ENCODE results near the gene EMC10.

Gene EMC10

GRCh38 chr19:50434525-50434924 lies 41.8 kb upstream of the EMC10 start:
- no peak overlapping the region for H3K27ac ChIP-seq (ENCODE audit: extremely low read depth, low read depth, low read length)
- no peak overlapping the region for H3K4me3 ChIP-seq (ENCODE audit: low read depth, low read length)
- H3K9me3 ChIP-seq (ENCODE audit: control insufficient read depth, insufficient read depth, low read depth, low read length), result no peaks in the 10 kb centered on the region
- H3K36me3 ChIP-seq (ENCODE audit: control insufficient read depth in 2 of 2, insufficient read depth in 1 of 2, low read length in 2 of 2), result no peaks in the 10 kb centered on the region
- H3K4me1 ChIP-seq (ENCODE audit: control insufficient read depth, insufficient read depth, low read length), result peaks cover 11% of the 10 kb centered on the region
- POLR2A ChIA-PET, result no interaction called here
- CTCF ChIA-PET, result interaction anchor here (0.5 to 0.6 kb wide), 2 partner anchors 11 to 82 kb away, joined by 3 to 5 read pairs; no protein-coding TSS in a partner anchor
- TF ChIP-seq ZIC2 (tag by site-specific recombination; IDR thresholded peaks at IDR 0.05) (peak; percentile 92), GLIS1 (tag by site-specific recombination; IDR thresholded peaks at IDR 0.05) (peak; percentile 90), ZNF658 (tag by site-specific recombination; IDR thresholded peaks at IDR 0.05) (no peak), KLF1 (tag by site-specific recombination; IDR thresholded peaks at IDR 0.05) (peak; percentile 93), PATZ1 (tag by site-specific recombination; IDR thresholded peaks at IDR 0.05) (peak; percentile 46; the same call in 1 of the 2 replicates), GLIS2 (tag by site-specific recombination; IDR thresholded peaks at IDR 0.05) (peak; percentile 65), ZNF335 (tag by site-specific recombination; conservative IDR thresholded peaks at IDR 0.05) (peak; percentile 78), ZNF26 (tag by site-specific recombination; IDR thresholded peaks at IDR 0.05) (no peak), HOXD13 (CRISPR knock-in tag; IDR thresholded peaks at IDR 0.05; ENCODE audit: borderline replicate concordance) (no peak), ZNF202 (tag by site-specific recombination; IDR thresholded peaks at IDR 0.05; ENCODE audit: borderline replicate concordance) (no peak), ZNF341 (tag by site-specific recombination; IDR thresholded peaks at IDR 0.05; ENCODE audit: low read depth) (no peak), ZNF585B (tag by site-specific recombination; IDR thresholded peaks at IDR 0.05) (no peak), SP7 (tag by site-specific recombination; IDR thresholded peaks at IDR 0.05) (peak; percentile 84), ZNF416 (tag by site-specific recombination; IDR thresholded peaks at IDR 0.05) (no peak), ZNF747 (tag by site-specific recombination; IDR thresholded peaks at IDR 0.05) (no peak), ZNF624 (tag by site-specific recombination; IDR thresholded peaks at IDR 0.05) (no peak), CTCF (tag by site-specific recombination; IDR thresholded peaks at IDR 0.05) (no peak), HOXC10 (CRISPR knock-in tag; IDR thresholded peaks at IDR 0.05) (no peak), GLI4 (tag by site-specific recombination; IDR thresholded peaks at IDR 0.05) (no peak), SALL2 (tag by site-specific recombination; IDR thresholded peaks at IDR 0.05; ENCODE audit: borderline replicate concordance) (no peak), ZBTB7A (tag by site-specific recombination; IDR thresholded peaks at IDR 0.05; ENCODE audit: low read depth) (no peak), ZBTB44 (tag by site-specific recombination; IDR thresholded peaks at IDR 0.05) (no peak), ZNF701 (tag by site-specific recombination; IDR thresholded peaks at IDR 0.05) (no peak), HIC1 (tag by site-specific recombination; IDR thresholded peaks at IDR 0.05) (peak; percentile 46; the same call in 1 of the 2 replicates), ZNF692 (tag by site-specific recombination; IDR thresholded peaks at IDR 0.05) (peak; percentile 62), ZNF645 (tag by site-specific recombination; IDR thresholded peaks at IDR 0.05) (no peak)

Data from HEK293 (cell line).